HG02885 (cell line): ENCODE results near the gene PCDH9.
"Not testable (repeated sequence)": the region's sequence is repeated elsewhere in the genome, so short reads cannot be mapped to it uniquely, and the experiment has no call there.

Source experiments
- ATAC-seq: cut with Tn5 transposase; IDR thresholded peaks from one replicate; pipeline ENCODE4 v1.9.1; 2021; ENCODE audit warnings: mild to moderate bottlenecking; ENCODE audit not compliant: unreplicated experiment, poor library complexity

Gene PCDH9

DNA sequence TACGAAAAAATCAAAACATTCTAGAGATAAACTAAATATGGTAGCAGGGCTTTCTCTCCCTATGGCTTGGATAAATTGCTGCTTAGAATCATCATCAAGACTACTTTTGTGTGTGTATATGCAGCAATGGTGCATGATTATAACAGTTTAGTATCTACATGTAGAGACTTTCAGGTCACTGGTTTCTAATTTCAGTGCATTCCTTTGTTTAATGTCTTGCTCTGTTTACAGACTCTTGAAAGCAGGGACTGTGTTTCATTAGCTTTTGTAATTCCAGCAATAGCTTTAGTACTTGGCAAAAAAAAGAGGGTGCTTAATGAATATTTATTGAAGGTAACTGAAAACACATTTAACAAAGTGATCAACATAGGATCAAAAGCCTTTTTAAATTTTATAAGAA is 420.7 kb downstream of the PCDH9 start:
- ATAC-seq = no peak

DNA sequence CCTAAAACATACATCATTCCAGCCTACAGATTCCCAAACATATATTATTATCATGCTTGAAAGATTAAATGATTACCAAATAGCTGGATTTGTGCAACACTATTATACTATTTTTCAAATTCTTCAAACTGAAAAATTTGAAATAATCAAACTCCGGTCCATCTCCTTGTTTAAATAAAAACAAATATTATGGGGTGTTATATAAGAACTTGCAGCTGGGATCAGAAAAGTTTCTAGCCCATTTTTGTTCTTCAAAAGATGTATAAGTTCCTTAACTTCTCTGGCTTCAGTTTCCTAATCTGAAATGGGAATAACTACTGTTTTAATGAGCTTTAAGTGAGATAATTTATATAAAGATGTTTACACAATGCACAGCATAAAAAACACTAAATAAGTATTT is 422.9 kb downstream of the PCDH9 start:
- ATAC-seq = no peak

DNA sequence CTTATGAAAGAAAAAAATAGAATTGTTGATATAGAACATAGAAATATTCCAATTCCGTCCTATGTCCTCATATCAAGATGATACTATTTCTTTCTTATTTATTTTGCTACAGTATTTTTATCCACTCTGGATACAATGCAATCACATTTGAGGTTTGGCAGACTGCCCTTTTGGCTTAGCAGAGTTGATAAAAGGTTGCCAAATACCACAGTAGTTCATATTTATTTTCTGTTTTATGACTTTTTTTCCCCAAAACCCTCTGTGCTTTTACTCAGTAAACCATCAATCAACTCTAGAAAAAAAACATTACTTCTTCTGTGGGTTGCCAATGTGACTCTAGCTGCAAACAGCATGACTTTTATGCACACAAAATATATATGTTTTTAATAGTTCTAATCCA is 424.5 kb downstream of the PCDH9 start:
- no peak for ATAC-seq

DNA sequence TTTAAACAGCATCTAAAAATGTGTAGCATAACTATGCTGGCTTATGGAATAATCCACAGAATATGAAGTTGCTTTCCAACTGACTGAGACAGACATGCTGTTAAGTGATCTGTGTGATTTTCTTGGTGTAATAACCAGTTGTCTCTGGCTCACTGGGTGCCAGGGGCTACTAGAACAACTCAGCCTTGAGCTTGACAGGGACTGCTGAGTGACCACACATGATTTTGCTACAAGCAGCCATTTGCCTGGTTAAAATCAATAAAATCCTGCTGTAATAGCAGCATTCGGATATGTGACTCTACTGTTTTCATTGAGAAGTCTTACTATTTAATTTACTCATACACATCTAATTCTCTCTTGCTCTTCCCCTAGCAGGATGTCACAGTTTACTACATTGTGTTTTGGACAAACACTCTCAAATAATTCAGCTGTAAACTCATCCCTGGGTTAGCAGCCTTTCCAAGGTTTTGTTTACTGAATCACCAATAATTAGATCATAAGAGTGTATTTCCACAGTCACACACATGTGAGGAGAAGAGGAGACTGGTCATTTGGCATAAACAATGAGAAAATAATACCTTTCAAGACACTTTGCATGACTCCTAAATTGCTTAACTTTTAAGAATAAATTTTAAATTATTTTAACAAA is 426.2 kb downstream of the PCDH9 start:
- ATAC-seq = no peak

DNA sequence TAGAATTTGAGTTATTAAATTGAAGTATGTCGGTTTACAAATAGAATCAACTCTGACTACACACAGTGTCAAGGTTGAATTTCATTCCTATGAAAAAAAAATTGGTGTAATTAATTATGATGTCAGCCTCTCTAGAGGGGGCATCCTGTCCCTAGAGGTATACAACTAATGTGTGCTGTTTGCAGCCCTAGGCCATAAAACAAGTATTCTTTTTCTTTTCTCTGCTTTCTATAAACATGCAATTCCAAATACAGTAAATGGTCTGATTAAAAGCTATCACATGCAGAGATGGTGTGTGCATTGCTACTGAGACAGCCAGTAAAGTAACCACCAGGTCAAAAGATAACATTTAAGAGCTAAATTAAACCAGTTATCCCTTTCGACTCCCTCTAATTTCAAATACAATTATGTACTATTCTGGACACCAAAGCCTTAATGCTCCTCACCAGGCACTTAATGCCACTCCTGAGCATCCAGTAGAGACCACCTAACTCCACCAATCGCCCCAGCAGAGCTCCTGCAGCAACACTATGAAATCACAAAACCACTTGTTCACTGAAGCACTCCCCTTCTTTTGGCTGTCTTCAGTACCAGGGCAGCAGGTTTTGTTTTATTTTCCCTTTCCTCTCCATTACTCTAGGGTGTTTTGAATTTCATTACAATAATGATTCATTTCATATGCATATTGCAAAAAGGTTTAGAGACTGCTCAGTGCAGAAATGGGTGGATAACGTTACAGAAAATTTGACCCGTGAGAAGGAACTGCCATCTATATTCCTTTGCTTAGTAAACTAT is 426.9 kb downstream of the PCDH9 start:
- ATAC-seq = no peak

DNA sequence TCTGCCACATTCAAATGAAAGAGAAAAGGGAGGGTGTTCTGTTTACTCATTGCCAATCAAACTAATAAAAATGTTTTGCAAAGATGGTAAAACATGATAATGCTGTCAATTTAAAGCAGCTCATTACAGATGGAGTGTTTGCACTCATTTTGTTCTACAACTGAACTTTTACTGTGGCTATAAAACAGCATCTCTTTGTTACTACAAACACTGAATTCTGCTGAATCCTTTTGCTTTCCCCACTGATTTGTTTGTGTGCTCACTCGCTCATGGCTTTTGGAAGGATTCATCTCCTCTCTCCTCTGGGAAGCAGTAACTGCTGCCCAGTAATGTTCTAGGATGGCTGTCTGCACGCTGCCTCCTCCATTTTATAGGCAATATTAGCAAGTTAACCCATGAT is 434.5 kb downstream of the PCDH9 start:
- no peak for ATAC-seq

DNA sequence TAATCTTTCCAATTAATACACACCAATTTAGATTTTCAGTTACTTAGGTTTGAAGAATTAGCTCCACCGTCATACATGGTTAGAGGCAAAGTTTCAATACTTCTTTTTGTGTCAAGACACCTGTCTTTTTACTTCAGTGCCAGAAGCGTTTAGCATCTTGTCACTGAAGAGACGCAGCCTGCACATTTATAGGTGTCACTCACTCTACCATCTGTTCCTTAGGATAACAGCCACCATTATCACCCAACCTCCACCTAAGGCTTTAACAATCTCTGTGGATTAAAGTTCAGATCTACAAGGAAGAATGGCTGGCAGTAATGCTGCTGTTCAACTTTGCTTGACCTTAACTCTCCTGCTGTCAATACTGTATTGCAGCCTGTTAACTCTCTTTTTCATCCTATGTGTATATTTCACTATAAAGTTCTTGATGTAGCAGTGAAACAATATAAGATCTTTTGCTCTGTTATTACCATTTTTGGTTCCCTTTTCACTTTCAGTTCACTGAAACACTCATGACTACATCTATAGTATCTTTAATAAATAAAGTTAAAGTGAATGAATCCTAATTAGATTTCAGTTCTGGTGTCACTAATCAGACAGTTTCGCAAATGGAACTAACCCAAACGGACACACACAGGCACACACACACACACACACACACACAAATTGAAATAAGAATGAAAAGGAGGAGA is 435.6 kb downstream of the PCDH9 start:
- no peak for ATAC-seq

DNA sequence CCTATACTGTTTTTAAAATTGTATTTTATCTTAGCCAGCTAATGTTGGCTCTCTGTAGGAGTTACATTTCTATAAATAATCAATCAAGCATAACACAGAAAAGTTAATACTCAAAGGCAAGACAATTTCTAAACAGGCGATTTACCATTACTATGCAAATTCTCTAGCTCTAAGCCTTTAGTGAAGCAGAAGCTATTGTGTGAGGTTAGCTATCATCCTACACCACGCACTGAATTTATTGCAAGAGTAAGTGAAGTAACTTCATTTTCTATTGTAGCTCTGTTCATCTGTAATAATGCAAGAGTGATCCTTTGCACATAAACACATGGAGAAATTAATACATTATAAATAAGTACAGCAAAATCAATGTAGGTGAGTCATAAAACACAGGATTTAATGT is 439.3 kb downstream of the PCDH9 start:
- no peak for ATAC-seq

DNA sequence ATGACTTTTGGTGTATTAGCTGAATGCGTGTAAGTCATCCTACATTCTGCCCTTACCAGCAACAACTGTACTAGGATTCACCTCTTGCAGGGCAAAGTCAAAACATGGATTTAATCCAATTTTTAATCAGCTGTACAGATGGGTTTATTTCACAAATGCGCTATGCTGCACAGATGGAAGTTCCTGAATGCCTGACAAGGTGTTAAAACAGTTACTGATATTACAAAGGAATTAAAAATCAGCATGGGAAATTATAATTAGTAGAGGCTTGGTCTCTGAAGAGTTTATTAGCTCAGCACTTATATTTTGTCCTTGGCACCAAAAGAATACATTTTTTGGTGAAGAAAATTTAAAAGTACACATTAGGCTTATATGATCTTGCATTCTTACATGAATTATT is 448.9 kb downstream of the PCDH9 start:
- ATAC-seq = no peak

DNA sequence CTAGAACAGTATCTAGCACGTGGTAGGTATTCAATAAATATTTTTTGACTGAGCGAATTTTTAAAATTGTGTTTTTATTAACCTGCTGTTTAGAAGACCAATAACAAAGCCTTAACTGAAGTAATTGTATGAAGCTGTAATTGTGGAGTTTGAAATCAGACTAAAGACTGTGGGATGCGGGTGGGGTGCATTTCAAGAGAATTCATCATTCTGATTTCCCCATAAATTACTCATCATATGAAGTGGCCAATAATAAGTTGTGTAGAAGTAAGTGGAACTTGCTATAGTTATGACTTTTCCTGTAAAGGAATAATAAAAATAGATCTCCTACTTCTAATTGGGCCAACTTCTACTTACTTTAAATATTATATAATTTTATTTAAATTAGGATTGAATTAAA is 449.3 kb downstream of the PCDH9 start:
- ATAC-seq = no peak

DNA sequence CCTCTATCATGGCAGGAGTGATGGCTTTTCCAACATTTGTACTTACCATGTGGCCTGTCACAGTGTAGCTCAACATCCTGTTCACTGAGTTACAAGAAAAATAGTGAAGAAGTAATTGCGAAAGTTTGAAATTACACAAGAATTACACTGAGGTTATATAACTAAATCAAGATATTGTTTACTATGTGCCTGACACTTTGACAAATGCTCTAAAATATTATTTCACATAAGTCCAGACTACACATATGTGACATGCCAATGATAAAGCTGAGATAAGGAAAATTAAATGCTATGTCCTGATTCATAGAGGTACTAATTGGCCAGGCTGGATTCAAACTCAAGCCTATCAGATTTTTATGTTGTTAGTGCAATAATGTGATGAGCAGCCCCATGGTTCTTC is 451.7 kb downstream of the PCDH9 start:
- no peak for ATAC-seq

DNA sequence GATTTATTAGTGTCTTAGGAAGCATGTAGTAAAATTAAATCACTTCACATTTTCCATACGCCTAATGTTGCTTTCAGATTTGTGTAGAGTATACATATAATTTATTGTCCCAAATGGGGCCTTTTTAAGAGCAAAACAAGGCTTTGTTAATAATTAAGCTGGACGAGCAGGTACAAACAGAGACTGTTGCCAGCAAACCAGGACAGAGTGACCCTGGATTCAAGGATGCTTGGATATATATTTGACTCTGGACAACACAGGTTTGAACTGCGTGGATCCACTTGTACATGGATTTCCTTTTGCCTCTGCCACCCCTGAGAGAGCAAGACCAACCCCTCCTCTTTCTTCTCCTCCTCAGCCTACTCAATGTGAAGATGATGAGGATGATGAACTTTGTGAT is 454.9 kb downstream of the PCDH9 start:
- no peak for ATAC-seq

DNA sequence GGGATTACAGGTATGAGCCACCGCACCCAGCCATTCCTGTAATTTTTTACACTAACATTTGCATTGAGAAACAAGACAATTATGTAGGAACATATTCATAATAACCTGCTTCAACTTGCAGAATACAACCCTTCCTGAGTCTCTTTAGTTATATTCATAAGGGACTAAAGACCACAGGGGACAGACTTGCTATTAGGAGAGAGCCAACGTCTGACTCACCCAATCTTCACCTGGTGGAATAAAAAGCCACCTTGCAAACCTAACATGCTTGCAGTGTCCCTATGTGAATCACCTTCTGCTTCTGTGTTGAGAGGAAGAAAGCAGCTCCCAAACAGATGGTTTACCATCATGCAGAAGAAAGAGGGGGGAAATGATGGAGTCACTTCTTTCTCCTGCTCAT is 456.1 kb downstream of the PCDH9 start:
- ATAC-seq = no peak

DNA sequence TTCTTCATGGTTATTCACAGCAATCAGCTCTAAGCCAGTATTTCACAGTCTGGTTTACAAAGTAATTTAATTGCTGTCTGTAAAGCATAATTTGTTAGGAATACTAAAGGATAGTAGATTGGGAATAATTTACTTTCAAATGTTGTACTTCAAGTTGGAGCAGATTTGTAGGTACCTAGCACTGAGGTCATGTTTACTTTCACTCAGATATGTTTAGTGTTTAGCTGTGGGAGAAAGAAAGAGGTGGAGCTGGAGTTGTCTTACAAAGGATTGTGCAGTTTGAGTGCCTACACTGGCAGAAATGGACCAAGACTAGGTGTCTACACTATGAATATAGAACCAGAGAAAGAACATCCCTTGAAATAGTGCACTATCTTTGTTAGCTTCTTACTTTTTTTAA is 464.6 kb downstream of the PCDH9 start:
- no peak for ATAC-seq

DNA sequence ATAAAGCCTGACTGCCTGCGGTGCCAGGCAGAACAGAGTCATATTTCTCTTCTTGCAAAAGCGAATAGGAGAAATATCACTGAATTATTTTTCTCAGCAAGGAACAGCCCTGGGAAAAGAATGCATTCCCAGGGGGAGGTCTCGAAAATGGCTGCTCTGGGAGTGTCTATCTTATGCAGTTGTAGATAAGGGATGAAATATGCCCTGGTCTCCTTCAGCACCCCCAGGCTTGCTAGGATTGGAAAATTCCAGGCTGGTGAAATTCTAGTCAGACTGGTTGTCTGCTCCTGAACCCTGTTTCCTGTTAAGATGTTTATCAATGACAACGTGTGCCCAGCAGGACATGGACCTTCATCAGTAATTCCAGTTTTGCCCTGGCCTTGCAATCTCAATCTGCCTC is 469.5 kb downstream of the PCDH9 start:
- not testable (repeated sequence) for ATAC-seq

DNA sequence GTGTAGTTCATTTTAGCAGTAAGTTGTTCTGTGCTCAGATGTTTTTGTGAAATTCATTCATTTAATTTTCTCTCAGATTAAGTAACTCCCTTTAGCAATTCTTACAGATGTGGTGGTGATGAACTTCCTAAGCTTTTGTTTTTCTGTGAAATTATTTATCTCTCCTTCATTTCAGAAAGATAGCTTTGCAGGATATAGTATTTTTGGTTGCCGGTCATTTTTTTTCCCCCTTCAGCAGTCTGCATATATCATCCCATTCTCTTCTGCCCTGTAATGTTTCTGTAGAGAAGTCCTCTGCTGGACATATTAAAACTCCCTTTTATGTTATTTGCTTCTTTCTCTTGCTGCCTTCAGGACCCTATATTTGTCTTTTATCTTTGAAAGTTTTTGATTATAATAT is 470.2 kb downstream of the PCDH9 start:
- no peak for ATAC-seq

DNA sequence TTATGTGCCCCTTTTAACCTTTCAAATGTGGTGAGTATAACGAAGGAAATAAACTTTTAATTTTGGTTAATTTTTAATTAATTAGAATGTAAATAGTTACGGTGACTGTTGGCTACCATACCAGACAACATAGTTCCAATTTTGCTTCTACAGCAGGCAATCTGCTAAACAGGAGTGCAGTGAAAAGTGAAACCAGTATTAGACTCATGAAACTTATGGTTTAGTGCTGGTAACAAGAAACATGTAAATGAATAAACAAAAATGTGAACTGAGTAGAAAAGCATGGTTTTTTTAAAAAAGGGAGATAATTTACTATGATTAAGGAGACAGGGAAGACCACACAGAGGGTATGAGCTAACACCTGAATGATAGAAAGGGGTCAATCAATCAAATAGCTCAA is 478.4 kb downstream of the PCDH9 start:
- no peak for ATAC-seq

DNA sequence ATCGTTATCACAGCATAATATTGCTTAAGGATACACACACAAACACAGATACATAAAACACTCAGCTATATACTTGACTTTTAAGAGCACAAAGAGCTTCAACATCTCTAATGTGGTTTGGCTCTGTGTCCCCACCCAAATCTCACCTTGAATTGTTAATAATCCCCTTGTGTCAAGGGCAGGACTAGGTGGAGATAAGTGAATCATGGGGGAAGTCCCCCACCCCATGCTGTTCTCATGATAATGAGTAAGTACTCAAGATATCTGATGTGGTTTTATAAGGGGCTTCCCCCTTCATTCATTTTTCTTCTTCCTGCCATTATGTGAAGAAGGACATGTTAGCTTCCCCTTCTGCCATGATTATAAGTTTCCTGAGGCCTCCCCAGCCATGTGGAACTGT is 481.4 kb downstream of the PCDH9 start:
- ATAC-seq = no peak

DNA sequence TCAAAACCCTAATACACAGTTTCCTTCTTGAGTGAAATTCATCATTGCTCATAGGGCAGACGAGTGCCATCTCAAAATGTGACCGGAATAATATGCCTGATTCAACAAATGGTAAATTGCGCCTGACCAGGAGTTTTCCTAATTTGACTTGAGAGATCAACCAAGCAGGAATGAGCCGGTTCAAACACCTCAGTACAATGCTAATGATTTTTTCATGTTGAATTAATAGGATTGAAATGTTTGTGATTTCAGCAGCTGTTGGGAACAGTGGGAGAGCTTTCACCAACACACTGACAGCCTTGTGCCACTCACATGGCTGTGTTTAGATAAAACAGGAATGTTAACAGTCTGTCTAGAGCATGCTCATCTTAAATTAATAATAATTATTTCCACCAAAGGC is 484.8 kb downstream of the PCDH9 start:
- no peak for ATAC-seq

DNA sequence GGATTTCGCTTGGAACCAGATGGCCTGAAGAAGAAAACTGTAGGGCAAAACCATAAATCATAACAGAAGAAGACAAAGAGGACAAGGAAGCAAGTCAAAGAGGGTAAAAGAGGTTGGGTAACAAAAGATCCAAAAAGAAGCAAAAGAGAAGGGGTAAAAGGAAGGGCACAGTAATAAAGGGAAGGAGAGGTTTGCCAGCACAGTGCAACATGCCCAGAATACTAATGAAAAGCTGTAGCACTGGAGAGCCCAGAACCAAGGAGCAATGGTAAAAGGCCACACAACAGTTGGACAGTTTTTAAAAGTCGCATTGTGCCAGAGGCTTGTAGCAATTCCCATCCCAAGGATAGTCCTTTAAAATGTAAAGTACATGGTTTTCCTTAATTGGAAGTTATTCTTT is 506.6 kb downstream of the PCDH9 start:
- no peak for ATAC-seq

DNA sequence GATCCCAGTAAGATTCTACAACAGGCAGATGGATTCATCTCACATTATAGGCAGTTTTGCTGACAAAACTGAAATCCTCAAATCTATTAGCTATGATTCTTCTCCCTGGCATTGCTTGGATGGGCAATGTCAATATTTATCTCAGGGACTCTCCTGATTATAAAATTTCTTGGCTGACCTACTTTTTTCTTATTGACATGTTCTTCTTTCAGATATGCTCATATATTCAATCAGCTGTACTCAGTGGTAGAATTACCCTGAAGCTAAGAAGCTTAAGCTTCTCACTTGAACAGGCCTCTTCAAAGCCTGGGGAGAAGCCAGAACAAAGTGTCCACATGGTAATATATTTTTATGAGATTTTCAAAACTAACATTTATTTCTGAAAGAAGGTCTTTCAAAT is 513.6 kb downstream of the PCDH9 start:
- no peak for ATAC-seq

DNA sequence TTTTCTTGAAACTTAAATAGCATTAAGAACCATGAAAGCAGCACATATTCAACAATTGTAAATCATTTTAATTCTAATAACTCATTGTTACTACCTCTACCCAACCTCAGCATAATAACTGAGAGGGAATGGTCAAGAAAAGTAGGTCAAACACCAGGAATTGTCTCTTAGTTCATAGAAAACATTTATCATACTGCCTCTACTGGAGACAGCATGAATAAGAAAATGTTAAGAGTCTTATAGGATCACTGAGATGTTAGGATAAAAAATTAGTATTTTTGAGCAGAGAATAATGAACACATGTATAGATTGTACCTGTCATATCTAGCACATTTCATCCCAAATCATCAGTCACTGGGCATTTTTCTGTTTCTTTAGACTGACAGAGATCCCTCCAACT is 515.3 kb downstream of the PCDH9 start:
- no peak for ATAC-seq
